MM.1S (cell line): ENCODE data around the gene ZFP28.
A peak's percentile ranks its signal among the peaks of the same experiment; 100 is the strongest.

Experiments
- DNase-seq: peaks from one replicate; pipeline ENCODE4 v3.0.0-alpha.2; 2015
- H2AFZ ChIP-seq: fragments of 300-600 bp; sonication (generic); 2 replicates; pipeline ENCODE4 v1.6.0; 2016; ENCODE audit warnings: antibody characterized with exemption, low read length
- H3F3A ChIP-seq: fragments of 300-600 bp; sonication (generic); 2 replicates; pipeline ENCODE4 v1.6.1; 2016; ENCODE audit warnings: mild to moderate bottlenecking, antibody characterized with exemption, low read length, moderate library complexity, mixed read lengths; ENCODE audit not compliant: insufficient read depth
- H3K27ac ChIP-seq: fragments of 300-600 bp; sonication (generic); 2 replicates; pipeline ENCODE4 v1.5.1; 2016; ENCODE audit warnings: mild to moderate bottlenecking, low read length
- H3K27me3 ChIP-seq: fragments of 300-600 bp; sonication (generic); replicated peaks from 2 replicates; pipeline ENCODE4 v1.6.0; 2016; ENCODE audit warnings: low read length; ENCODE audit not compliant: insufficient read depth
- H3K36me3 ChIP-seq: fragments of 300-600 bp; sonication (generic); replicated peaks from 2 replicates; pipeline ENCODE4 v1.6.1; 2016; ENCODE audit warnings: mild to moderate bottlenecking, low read length, mixed read lengths; ENCODE audit not compliant: insufficient read depth
- H3K4me1 ChIP-seq: fragments of 300-600 bp; sonication (generic); 2 replicates; pipeline ENCODE4 v1.6.1; 2016; ENCODE audit warnings: low read length, mixed read lengths
- H3K4me2 ChIP-seq: fragments of 300-600 bp; sonication (generic); 2 replicates; pipeline ENCODE4 v1.6.0; 2016; ENCODE audit warnings: low read depth, low read length
- H3K4me3 ChIP-seq: fragments of 300-600 bp; sonication (generic); 2 replicates; pipeline ENCODE4 v1.5.1; 2016; ENCODE audit warnings: low read length, mixed read lengths
- H3K79me2 ChIP-seq: fragments of 300-600 bp; sonication (generic); 2 replicates; pipeline ENCODE4 v1.6.1; 2016; ENCODE audit warnings: mixed run types, low read length, mixed read lengths
- H3K9ac ChIP-seq: fragments of 300-600 bp; sonication (generic); 2 replicates; pipeline ENCODE4 v1.6.1; 2016; ENCODE audit warnings: low read length, mixed read lengths
- H3K9me2 ChIP-seq: fragments of 300-600 bp; sonication (generic); replicated peaks from 2 replicates; pipeline ENCODE4 v1.6.1; 2016; ENCODE audit warnings: mild to moderate bottlenecking, low read length, mixed read lengths; ENCODE audit not compliant: insufficient read depth
- H3K9me3 ChIP-seq: fragments of 300-600 bp; sonication (generic); replicated peaks from 2 replicates; pipeline ENCODE4 v1.6.1; 2016; ENCODE audit warnings: mild to moderate bottlenecking, low read length, mixed read lengths; ENCODE audit not compliant: insufficient read depth
- H4K20me1 ChIP-seq: fragments of 300-600 bp; sonication (generic); 2 replicates; pipeline ENCODE4 v1.6.1; 2016; ENCODE audit warnings: mild to moderate bottlenecking, low read length, moderate library complexity, mixed read lengths; ENCODE audit not compliant: insufficient read depth
- CTCF ChIP-seq: fragments of 300-600 bp; sonication (generic); IDR thresholded peaks from 2 replicates; pipeline ENCODE4 v1.5.1; 2016; ENCODE audit warnings: antibody characterized with exemption, low read length, mixed read lengths
- EZH2 ChIP-seq: fragments of 300-600 bp; sonication (generic); optimal IDR thresholded peaks from 2 replicates; pipeline ENCODE3; 2017; ENCODE audit warnings: low read depth, mild to moderate bottlenecking, antibody characterized with exemption, low read length, mixed read lengths
- EZH2phosphoT487 ChIP-seq: fragments of 300-600 bp; sonication (generic); IDR thresholded peaks from 2 replicates; pipeline ENCODE4 v1.6.1; 2018; ENCODE audit warnings: antibody characterized with exemption, low read length

Gene ZFP28

GRCh38 chr19:56566904-56567273, 28.1 kb downstream of the ZFP28 start:
- DNase-seq, result no peak
- H3K4me3 ChIP-seq, result peak overlapping the region; percentile 52
- H3K9me3 ChIP-seq, result no peaks in the 10 kb centered on the region
- TF ChIP-seq EZH2 (no peak), CTCF (no peak), EZH2phosphoT487 (no peak)
- H3K4me2 ChIP-seq, result no peak overlapping the region; the same call in 1 of the 2 replicates
- no peak overlapping the region for H3K27ac ChIP-seq
- H3K4me1 ChIP-seq, result no peaks in the 10 kb centered on the region
- no peaks in the 10 kb centered on the region for H4K20me1 ChIP-seq
- H3K79me2 ChIP-seq, result no peaks in the 10 kb centered on the region
- H3K27me3 ChIP-seq, result no peaks in the 10 kb centered on the region
- H3K9ac ChIP-seq, result no peak overlapping the region
- peak overlapping the region; percentile 61; the same call in 1 of the 2 replicates for H2AFZ ChIP-seq
- no peaks in the 10 kb centered on the region for H3F3A ChIP-seq
- H3K9me2 ChIP-seq, result no peaks in the 10 kb centered on the region
- H3K36me3 ChIP-seq, result no peaks in the 10 kb centered on the region

DNA sequence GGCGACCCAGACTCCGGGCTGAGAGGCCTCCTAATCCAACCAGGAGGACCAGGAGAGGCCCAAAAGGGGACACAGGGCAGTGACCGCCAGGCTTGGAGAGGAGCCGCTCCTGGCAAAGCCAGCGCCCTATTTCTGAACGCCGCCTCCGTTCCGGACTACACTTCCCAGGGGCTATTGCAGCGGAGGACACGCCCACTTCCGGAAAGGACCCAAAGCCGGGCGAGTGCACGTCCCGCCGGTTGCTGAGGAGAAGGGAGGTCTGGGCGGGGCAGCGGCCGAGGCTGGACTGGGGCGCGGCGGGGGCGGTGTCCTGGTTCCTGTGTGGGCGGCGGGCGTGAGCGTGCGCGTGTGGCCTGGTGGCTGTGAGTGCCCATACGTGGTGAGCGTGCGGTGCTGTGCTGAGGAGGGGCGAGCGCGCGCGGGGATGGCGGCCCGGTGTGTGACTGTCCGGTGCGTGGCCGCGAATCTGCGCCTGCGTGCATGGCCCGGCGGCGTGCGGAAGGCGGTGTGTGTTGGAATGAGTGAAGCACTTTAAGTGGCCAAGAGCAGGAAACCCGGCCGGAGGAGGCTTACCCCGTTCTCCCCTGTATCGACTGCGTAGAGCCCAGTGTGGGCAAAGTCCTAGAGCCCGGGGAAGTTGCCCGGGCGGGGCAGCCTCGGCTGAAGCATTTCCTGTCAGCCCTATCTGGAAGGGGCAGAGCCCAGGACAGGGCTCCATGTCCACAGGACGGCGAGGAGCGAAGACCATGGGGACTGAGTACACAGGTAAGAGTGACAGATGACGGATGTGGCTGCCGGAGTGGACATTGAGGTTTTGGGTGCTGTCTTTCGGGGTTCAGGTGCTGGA, 28.7 kb downstream of the ZFP28 start, which contains the start of gene ZNF470:
Gene ZNF470 (plus strand): TSS at position 195 of the 847 bp plus-strand sequence. CDS start 2,844 bp downstream, outside the sequence.
- no peaks in the 10 kb centered on the region for H3K9me3 ChIP-seq
- no peaks in the 10 kb centered on the region for H3K4me1 ChIP-seq
- peak; percentile 19 for DNase-seq
- H3K79me2 ChIP-seq, result no peaks in the 10 kb centered on the region
- H3K9me2 ChIP-seq, result no peaks in the 10 kb centered on the region
- no peak within 1 kb of the TSS; the same call in 1 of the 2 replicates for H3K4me2 ChIP-seq
- no peaks in the 10 kb centered on the region for H4K20me1 ChIP-seq
- H3K27me3 ChIP-seq, result no peaks in the 10 kb centered on the region
- H3K9ac ChIP-seq, result no peak within 1 kb of the TSS
- no peak for TF ChIP-seq EZH2
- TF ChIP-seq EZH2phosphoT487, result no peak
- TF ChIP-seq CTCF, result no peak
- no peak within 1 kb of the TSS for H3K27ac ChIP-seq
- H3K4me3 ChIP-seq, result peak within 1 kb of the TSS; percentile 52
- no peaks in the 10 kb centered on the region for H3F3A ChIP-seq
- peak within 1 kb of the TSS; percentile 61; the same call in 1 of the 2 replicates for H2AFZ ChIP-seq
- H3K36me3 ChIP-seq, result no peaks in the 10 kb centered on the region

DNA sequence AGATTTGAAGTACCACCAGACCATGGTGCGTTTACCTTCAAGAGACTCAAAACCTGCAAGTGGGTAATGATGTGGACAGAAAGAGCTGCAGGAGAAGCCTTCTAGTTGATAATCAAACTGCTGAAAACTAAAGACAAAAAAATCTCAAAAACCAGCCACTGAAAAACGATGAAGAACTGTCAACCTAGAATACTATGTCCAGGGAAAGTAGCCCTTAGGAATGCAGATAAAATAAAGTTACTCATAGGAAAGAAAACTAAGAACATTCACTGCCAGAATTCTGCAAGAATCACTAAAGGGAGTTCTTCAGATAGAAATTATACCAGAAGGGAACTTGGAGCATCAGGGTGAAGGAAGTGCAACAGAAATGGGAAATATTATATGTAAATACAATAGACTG, 33.8 kb downstream of the ZFP28 start:
- no peaks in the 10 kb centered on the region for H3K36me3 ChIP-seq
- no peak overlapping the region for H3K4me3 ChIP-seq
- no peaks in the 10 kb centered on the region for H3K4me1 ChIP-seq
- no peaks in the 10 kb centered on the region for H3K9me2 ChIP-seq
- no peaks in the 10 kb centered on the region for H3F3A ChIP-seq
- H3K4me2 ChIP-seq, result no peak overlapping the region
- DNase-seq, result no peak
- H4K20me1 ChIP-seq, result no peaks in the 10 kb centered on the region
- no peaks in the 10 kb centered on the region for H3K79me2 ChIP-seq
- H3K9me3 ChIP-seq, result no peaks in the 10 kb centered on the region; the same call in 1 of the 2 replicates
- H2AFZ ChIP-seq, result no peak overlapping the region
- H3K27ac ChIP-seq, result no peak overlapping the region
- peaks cover 3% of the 10 kb centered on the region; the same call in 1 of the 2 replicates for H3K27me3 ChIP-seq
- H3K9ac ChIP-seq, result no peak overlapping the region
- TF ChIP-seq EZH2 (no peak), CTCF (no peak), EZH2phosphoT487 (no peak)
